Measurements from ENCODE around the gene CDC25C.
A peak's percentile ranks its signal among the peaks of the same experiment; 100 is the strongest.

Gene CDC25C

DNA sequence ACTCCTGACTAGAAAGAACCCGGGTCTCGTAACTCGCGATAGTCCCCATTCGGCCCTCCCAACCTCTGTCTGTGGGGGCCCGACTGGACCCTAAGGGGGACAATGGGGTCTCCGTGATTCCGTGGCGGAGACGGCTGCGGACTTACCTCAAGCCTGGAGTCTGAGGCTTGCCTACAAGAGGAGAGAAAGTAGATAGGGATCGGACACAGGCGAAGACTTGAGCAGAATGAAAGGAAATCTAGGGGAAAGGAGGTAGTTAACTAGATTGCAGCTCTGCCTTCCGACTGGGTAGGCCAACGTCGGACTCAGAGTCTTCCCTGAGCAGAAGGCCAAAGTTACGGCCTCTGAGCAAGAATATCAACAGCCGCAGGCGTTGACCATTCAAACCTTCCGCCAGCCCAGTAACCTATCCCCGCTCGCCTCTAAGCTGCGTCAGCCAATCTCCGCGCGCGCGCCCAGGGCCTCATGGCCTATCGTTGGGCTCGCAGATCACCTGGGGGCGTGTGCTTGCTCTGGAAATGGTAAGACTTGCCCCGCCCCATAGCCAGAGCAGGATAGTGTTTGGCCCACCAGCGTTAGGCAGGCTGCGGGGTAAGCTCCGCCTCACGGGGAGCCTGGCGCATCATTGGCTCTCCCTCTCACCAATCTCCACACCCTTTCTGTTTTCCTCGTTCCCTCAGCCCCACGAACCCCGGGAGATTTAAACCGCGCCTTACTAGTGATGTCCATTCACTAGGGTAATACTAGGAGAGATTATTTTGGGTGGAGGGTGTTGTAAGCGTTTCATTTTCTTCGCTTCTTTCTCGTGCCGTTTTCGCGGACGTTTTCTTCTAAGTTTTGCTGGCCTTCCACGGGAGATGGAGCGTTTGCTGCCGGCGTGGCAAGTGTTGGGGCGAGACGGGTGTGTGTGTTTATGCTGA is at the start of gene CDC25C:
Gene CDC25C (minus strand): TSS at position 356 of the 920 bp plus-strand sequence. CDS start 624 bp downstream, outside the sequence.
- DNase-seq (ENCODE audit: low read depth in 2 of 2): peak; percentile 90 to 95

DNA sequence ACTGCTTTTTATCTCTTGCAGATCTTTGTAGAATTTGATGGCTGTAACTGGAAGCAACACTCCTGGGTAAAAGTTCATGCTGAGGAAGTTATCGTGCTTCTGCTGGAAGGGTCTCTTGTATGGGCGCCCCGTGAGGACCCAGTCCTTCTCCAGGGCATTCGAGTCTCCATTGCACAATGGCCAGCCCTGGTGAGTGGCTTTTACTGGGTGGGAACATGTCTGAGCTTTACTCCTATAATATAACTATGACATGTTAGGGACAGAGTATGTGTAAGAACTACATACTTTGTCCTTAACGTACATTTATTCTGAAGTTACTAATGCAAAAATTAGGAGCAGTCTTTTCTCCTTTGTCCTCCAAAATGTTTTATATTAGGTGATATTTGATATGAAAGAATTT is 41.0 kb upstream of the CDC25C start:
- no peak for DNase-seq (ENCODE audit: low read depth in 2 of 2)

DNA sequence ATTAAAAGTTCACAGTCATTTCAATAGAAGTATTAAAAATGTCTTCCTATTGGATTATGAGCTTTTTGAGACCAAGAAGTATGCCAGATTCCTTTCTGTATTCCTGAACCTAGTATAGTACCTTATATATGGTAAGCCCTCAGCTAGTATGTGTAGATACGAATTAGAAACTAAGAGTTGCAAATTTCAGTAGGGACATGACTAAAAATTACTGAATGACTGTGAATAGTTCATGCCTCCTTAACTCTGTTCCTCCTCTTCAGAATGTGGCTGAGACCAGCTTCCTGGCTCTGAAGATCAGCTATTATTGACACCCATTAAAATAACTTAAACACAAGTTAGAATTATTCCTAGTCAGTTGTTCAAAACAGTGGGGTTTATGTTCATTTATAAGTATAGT is 40.6 kb upstream of the CDC25C start:
- DNase-seq (ENCODE audit: low read depth in 2 of 2): no peak

DNA sequence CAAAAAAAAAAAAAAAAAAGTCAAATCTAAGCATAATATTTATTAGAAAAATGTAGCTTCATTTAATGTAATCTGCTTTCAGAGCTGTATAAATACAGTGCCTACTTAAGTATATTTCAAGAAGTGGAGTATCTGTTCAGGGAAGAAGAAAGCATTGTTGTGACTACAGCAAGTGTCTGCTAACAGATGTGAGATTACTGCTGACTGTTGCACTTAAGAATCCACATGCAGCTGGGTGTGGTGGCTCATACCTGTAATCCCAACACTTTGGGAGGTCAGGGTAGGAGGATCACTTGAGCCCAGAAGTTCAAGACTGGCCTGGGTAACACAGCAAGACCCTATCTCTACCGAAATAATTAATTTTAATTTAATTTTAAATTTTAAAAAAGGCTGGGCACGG is 39.9 kb upstream of the CDC25C start:
- DNase-seq (ENCODE audit: low read depth in 2 of 2): no peak

DNA sequence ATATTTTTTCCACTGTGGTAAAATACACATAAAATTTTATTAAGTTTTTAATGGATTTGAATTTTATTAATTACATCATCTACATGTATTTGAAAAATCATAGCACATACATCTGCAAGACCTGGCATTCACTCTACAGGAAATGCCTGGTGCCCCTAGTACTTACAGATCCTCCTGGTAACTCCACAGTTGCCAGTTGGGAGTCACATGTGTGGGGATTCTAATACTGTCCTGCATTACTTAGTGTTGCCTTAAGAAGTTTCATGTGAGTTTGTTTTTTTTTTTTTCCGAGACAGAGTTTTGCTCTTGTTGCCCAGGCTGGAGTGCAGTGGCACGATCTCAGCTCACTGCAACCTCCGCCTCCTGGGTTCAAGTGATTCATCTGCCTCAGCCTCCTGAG is 38.9 kb upstream of the CDC25C start:
- DNase-seq (ENCODE audit: low read depth in 2 of 2): no peak

DNA sequence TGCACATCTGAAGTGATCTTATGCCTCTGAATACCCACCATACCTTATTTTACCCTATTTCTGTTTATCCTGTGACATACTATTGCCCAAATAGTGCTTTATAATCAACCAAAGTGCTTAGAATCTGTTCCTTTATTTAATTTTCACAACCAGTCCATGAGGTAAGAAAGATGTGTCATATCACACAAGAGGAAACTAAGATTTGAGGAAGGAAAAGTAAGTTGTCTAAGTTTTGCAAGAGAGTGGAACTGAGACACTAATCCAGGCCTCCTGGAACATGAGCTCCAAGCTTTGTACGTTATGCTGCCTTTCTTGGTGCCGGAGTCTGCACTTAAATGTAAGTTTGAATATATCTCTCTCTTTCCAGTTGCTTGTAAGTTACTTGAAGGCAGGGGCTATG is 38.1 kb upstream of the CDC25C start:
- no peak for DNase-seq (ENCODE audit: low read depth in 2 of 2)

DNA sequence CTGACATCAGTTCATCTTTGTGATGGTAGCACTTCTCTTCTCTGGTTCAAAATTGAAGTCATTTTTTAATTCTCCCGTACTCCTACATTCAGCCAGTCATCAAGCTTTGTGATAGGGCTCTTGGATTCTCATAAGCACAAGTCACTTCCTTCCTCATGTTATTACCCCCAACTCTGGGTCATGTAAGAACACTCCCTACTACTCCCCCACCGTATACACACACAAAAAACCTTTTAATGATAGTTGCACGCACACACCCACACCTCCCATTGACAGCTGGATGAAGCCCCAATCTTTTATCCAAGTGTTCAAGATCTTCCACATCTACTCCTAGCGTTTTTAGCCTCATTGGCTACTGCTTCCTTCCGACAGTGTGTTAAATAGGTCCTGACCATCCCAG is 37.7 kb upstream of the CDC25C start:
- no peak for DNase-seq (ENCODE audit: low read depth in 2 of 2)

DNA sequence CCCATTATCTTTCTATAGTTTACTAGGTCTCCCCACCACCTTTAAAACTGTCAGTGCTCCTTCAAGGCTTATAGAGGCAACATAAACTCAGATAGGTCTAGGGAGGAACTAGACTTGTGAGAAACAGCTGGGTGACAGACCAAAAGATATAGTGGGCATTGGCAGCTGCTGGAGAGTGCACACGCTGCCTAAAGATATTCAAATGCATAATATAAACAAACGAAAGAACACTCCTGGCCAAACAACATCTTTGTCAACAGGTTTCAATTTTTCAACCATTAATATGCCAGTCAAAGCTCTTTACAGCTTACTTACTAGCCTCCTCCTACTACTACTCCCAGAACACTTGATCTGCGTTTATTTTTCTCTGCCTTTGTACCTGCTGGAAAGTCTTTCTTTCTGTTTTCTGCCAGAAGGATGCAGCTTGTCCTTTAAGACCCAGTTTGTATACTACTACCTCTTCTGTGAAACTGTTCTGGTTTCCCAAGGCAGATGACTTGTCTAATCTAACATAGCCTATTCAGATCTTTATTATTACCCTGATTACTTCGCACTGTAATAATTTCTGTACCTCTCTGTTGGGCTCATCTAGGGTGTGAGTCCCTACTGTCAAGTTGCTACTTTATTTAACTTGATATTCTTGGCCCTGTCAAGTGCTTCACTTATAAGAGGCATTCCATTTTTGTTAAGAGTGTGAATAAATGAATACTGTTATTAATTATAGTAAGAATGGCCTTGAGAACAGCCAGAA is 35.2 kb upstream of the CDC25C start:
- DNase-seq (ENCODE audit: low read depth in 2 of 2): no peak

DNA sequence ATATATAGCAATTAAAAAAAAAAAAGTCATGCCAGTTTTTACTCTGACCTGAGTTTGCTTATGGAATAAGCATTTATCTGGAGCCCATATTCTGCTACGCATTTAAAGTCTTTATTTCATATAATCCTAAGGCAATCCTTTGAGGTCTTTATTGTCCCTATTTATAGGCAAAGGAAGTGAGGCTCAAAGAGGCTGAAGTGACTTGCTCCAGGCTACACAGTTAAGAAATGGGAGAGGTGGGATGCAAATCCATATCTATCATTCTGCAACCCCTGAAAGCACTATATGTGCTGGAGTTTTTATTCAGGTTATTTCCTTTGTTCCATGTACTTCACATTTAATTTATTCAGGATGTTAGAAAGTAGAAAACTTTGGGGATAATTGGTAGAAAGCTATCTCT is 33.0 kb upstream of the CDC25C start:
- no peak for DNase-seq (ENCODE audit: low read depth in 2 of 2)

DNA sequence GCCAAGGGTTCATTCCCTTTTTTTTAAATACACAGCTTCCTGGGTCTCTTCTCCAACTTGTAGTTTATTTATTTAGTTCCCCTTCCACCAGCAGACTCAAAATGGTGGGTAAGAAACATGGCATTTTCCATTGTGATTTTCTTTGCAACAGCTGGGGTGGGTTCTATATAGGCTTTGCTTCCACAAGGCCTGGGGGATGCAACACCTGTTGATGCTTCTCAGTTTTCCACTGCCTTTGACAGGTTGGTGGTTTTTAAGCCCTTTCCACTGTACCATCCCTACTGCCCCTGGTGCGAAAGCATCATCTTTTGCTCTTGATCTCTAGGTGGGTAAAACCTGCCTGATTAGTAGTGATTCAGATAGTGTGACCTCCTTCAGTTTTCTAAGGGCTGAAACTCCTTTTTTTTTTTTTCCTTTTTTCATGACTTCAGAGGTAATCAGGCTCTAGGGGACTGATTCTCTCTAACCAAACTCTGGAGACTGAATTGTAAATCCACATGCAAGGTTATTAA is 29.4 kb upstream of the CDC25C start:
- DNase-seq (ENCODE audit: low read depth in 2 of 2): no peak

DNA sequence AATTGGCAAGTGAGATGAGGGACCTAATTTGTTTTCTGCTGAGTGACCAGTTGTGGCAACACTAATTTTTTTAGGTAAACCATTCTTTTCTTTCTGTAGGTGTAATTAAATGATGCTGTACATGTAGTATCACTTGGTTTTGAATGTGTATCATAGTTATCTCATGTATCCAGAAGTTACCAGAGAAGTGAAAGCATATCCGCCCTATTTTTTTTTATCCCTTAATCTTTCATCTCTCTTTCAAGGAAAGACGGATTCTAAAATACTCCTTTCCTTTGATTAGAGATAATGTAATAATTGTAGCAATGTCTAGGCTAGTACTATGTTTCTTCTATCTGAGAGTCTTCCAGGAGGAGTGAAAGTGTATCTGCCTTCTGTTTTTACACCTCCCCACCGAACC is 28.0 kb upstream of the CDC25C start:
- no peak for DNase-seq (ENCODE audit: low read depth in 2 of 2)

DNA sequence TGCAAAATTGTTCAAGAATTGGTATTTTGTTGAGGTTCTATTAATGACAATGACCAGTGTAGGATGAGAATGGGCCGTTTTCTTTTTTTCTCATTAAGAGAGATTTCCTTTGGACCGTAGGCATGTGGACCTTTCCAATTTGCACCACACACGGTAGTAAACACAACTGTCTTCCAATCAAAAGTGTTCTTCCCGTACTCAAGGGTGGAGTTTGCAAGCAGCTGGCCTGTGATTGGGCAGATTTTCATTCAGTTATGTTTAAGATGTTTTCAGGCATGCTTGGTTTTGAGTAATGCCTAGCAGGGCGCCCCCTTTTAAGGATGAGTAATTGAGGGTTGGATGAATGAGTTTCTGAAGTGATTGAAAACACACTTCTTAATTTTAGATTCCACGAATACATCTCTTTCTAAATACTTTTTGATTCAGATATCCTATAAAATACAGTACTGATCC is 23.3 kb upstream of the CDC25C start:
- DNase-seq (ENCODE audit: low read depth in 2 of 2): peak; percentile 32 to 34

DNA sequence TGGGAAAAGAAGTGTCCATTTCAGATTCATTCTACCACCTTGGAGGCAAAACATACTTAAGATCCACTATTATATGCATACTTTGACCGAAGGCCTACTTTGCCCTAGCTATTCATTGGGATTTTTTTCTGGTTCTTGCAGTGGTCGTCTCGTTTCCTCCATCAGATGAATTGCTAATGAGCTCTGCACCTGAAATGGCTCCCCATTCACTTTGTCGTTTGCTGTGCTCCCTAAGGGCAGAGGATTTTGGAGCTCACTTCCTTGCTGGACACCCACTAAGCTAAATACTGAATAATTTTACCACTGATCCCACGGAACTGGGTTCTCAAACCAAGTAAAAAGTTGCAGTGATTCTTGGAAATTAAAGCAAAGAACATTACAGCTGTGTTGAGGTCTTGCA is 22.8 kb upstream of the CDC25C start:
- no peak for DNase-seq (ENCODE audit: low read depth in 2 of 2)

DNA sequence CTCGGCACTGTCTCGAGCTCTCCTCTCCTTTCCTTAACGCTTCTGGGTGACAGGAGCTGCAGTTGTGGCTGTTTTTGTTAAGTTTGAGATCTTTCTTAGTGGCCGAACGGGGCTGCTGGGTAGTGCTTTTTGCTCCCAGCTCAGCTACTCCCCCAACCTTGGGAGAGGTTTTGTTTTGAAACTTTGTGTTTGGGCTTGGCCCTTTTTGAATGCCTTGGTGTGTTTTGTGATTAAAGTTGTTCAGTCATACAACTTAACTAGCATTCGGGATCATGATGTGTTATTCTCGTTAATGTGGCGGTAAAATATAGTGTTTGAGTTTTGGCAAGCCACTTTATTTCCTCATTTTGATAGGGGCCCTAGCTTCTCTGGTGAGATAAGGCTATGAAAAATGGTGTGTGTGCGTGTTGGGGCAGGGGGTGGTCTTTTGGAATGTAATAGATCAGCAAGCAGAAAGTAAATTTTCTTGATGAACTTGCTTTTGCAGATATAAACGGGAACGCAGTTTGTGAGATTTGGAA is 22.0 kb upstream of the CDC25C start:
- DNase-seq (ENCODE audit: low read depth in 2 of 2): no peak

DNA sequence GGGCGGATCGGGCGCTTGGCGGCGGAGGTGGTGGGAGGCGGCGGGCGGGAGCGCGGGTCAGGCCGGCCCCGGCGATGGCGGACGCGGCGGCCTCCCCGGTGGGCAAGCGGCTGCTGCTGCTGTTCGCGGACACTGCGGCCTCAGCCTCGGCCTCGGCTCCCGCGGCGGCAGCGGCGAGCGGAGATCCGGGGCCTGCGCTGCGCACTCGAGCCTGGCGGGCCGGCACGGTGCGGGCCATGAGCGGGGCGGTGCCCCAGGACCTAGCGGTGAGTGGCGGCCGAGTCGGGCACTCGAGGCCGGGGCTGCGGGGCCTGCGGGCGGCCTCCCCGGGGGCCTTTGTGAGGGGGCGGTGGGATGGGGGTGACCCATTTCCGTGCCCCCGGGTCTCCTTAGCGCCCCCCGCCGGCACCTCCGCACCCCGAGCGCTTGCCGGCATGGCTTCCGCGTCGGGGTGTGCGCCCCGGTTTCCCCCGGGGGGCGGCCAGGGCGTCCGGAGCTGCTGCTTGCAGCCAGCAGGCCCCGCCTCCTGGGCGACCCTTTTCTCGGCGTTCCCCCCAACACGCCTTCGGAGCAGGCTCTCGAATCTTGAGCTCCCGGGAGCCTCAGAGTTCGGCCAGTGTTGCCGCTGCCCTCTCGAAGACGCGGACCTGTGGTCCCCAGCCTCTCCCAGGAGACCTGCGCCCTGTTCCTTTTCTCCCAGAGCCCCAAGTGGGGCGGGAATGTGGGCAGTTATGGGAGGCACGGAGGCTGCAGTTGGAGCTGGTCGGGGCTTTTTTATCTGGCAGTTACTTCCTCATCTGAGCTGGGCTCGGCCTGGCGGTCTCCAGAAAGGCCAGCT is 21.3 kb upstream of the CDC25C start:
- peak; percentile 28 to 46 for DNase-seq (ENCODE audit: low read depth in 2 of 2)

DNA sequence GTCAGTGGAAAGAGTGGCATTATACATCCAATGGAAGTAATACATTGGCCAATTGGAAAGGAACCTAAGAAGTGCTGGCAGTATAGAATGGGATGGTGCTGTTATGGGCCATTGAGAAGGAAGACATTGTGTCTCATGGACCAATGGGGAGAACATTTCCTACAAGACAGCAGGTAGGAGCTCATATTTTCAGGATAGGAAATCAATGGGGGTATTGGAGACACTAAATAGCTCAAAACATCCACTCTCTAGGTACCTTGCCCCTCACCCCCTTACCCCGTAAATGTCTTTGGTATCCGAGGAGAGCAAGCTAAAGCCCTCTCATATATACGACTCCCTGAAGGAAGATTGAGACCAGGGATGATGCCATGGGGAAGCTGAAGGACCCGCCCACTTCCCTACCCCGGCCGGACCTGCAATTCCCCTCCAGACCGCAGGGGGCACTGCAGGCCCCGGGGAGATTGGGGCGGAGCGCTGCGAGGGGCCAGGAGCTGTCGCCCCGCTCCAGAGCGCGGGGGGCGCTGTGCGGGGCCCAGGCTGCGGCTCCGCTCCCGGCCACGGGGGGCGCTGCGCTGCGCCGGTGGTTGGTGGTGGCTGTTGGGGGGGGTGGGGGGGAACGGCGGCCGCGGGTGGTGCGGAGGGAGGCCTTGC is 20.6 kb upstream of the CDC25C start, which contains the start of gene KDM3B:
Gene KDM3B (plus strand): TSS at position 615 of the 651 bp plus-strand sequence. CDS start 111 bp downstream, outside the sequence.
- DNase-seq (ENCODE audit: low read depth in 2 of 2): peak; percentile 84 to 87

DNA sequence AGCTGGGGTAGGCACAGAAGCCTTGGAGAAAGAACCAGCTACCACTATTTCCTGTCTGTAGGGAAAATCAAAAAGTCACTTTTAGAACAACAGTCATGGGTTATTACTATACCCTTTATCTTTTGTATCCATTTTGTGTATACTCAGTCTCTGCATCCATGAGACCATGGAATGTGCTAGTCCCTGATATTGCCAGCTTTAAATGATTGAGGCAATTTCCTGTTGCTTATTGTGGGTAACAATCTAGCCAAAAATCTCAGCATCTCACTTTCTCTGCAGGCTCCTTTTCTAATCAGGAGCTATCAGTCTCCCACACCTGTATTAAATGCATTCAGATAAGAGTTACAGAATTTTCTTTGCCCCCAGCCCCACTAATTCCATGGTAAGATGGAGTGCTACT is 19.9 kb upstream of the CDC25C start:
- no peak for DNase-seq (ENCODE audit: low read depth in 2 of 2)

DNA sequence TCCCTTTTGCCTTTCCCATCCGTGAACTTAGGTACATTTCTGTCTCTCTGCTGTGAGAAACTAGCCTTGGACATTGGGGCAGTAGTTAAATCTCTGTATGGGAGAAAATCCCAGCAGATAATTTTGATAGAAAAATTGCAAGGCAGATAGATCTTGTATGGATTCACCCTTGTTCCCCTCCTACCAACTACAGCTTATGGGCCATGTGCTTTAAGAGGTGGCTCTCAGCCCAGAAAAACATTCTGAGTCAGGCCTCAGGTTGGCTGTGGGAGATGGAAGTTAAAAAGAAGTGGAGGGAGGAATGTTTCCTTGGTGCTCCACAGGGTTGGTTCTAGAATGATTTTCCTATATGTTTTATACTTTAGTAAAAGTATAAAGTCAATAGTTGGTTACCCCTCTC is 19.5 kb upstream of the CDC25C start:
- no peak for DNase-seq (ENCODE audit: low read depth in 2 of 2)

DNA sequence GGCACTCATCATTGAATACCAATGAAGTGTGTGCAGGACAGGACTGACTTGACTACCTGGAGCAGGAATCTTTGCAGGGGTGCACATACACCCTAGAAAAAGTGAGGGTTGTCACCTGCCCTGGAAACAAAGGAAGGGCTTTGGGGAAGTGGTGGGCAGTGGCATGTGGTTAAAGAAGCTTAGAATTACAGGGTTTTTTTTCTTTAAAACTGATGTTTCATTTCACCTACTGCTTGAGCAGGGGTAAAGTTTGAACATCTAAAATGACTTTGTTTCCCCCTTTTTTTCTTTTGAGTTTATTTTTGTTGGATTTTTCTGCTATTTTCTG is 18.9 kb upstream of the CDC25C start:
- DNase-seq (ENCODE audit: low read depth in 2 of 2): no peak

DNA sequence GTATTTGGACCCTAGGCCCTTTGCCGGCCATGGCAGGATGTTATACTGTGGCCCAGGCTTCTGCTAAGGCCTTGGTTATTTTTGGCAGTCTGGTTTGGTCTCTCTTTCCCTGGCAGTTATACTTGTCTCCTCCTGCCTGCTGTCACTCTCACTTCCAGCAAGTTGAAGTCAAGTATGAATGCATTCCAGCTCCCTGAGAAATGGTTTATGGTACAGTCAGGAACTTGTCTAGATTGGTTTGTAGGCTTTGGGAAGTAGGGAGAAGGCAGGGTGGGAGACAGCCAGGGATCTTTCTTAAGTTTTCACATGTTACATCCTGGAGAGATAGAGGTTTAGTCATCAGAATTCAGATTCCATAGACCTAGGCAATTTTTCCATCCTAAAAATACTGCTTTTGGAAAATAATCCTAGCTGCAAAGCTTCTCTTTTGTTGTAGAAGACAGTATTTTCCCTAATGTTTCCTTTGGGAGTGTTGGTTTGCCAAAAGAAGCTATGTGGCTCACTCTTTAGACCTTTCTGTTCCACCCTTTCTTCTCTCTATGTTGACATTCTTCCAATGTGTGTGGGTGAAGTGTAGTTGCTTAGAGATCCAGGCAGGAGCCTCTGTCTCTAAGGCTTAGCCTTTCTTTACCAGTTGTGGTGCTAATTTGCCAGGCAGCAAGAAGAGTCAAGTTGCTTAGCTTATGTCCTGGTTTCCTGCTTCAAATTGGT is 18.4 kb upstream of the CDC25C start:
- no peak for DNase-seq (ENCODE audit: low read depth in 2 of 2)
